ENCODE measurements around the gene CUL7.
"Not testable (repeated sequence)": the region's sequence is repeated elsewhere in the genome, so short reads cannot be mapped to it uniquely, and the experiment has no call there.

The CUL7 gene

DNA sequence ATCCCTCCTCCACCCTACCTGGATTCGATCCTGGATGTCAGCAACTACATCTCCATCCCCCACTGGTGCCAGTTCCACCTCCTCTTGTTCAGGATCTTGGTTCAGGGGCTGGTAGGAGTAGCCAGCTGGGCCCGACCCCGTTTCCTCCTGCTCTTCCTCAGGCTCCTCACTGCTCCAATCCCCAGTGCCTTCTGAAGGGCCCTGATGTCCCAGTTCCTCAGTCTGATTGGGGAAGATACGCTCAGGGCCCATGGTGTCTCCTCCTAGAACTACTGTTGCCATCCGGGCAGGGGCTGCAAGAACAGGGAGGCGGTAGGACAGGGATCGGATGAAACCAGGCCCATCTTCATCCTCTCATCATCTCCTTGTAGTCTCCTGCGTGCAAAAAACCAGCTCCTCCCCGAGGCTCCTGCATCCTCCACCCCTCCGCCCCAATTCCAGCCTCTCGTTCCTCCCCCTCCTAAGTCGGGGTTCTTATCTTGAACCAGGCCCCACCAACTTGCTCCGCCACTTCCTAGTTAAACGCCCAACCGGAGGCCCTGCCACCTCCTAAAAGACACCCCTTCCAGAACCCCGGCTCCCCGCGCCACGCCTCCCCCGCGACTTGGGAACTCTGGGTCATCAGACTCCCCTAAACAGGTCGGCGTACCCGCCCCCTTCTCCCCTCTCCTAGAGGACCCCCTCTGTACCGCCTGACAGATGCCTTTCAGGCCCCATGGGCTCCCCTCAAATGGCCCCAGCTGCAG lies 40.4 kb downstream of the CUL7 start:
- no peak for DNase-seq

DNA sequence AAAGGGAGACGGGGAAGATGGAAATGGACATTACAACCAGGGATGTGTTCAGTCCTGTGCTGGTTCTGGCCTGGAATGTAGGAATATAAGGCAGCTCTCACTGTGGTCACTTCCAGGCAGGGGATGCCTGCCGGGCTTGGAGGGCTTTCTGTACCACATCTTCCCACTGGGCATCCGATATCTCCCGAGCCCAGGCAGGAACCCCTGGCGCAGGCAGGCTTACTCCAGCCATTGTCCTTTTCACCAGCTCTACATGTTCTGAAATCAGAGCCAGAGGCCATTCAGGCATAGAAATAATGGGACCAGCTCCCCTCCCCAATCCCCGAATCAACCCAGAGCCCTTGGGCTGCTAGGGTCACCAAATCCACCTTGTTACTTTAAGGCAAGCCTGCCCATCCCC lies 41.3 kb downstream of the CUL7 start:
- no peak for DNase-seq

DNA sequence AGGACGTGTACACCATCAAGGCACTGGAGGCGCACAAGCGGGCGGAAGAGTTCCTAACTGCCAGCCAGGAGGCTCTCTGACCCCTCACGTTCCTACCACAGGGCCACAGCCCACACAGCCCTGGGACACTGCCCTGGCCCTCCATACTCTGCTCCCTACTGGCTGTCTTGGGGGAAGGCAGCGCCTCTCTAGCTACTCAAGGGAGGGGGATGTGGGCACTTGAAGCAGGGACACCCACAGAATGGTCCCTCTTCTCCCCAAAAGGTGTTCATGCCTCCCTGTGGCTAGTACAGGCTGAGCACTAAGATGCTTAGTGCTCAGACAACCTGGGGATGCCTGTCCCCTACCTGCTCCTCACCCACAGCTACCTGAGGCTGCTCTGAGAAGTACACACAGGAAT lies 42.4 kb downstream of the CUL7 start:
- no peak for DNase-seq

DNA sequence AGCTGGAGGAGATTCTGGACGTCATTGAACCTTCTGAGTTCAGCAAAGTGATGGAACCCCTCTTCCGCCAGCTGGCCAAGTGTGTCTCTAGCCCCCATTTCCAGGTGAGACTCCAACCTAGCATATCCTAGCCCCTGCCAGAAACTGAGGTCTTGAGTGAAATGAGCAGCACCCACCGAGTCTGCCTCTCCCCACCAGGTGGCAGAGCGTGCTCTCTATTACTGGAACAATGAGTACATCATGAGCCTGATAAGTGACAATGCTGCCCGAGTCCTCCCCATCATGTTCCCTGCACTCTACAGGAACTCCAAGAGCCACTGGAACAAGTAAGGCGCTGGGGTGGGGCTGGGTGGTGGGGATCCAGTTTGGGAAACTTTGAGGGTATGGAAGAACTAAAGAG lies 44.5 kb downstream of the CUL7 start:
- no peak for DNase-seq

DNA sequence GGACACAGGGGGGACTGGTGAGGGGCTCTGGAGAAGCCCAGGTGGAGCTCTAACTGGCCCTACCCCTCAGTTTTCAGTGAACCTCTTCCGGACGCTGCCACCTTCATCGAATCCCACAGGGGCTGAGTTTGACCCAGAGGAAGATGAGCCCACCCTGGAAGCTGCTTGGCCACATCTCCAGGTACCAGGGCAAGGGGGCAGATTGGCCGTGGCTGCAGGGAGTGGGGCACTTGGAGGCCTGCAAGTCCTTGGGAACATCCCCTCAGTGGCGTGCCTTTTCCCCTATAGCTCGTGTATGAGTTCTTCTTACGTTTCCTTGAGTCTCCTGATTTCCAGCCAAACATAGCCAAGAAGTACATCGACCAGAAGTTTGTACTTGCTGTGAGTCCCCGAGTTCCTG lies 46.5 kb downstream of the CUL7 start:
- DNase-seq, result no peak

DNA sequence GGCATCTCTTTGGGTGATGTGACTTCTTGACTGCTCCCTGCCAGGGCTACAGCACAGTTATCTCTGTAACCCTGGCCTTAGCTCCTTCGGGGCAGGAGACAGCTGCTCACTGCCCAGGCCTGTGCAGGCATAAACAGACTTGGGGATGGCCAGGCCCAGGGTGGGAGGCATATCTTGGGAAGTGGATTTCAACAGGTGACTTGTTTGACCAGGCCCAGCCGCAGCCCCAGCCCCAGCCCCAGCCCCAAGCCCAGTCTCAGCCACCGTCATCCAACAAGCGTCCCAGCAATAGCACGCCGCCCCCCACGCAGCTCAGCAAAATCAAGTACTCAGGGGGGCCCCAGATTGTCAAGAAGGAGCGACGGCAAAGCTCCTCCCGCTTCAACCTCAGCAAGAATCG lies 47.4 kb downstream of the CUL7 start:
- DNase-seq, result no peak

DNA sequence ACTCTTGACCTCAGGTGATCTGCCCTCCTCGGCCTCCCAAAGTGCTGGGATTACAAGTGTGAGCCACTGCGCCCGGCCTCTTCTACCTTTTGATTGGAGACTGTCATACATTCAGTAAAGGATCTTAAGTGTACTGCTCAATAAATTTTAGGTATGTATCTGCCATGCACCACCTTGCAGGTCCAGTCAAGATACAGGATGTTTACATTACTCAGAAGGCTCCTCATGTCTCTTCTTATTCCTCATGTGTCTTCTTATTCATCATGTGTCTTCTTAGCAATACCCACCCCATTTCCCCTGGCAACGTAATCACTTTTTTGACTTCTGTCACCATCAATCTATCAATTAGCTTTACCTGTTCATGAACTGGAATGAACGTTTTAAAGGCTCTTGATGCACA lies 47.8 kb downstream of the CUL7 start:
- DNase-seq, result no peak

DNA sequence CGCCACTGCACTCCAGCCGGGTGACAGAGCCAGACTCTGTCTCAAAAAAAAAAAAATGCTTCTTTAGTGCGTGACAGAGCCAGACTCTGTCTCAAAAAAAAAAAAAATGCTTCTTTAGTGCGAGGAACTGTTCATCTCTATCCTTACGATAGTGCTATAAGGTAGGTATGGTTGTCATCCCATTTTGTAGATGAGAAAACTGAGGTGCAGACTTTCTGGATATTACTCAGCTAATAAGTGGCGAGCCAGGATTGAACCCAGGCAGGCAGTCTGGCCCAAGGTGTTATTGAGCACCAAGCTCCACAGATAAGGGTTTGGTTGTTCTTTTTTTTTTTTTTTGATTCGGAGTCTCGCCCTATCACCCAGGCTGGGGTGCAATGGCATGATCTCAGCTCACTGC lies 51.8 kb downstream of the CUL7 start:
- DNase-seq, result no peak

DNA sequence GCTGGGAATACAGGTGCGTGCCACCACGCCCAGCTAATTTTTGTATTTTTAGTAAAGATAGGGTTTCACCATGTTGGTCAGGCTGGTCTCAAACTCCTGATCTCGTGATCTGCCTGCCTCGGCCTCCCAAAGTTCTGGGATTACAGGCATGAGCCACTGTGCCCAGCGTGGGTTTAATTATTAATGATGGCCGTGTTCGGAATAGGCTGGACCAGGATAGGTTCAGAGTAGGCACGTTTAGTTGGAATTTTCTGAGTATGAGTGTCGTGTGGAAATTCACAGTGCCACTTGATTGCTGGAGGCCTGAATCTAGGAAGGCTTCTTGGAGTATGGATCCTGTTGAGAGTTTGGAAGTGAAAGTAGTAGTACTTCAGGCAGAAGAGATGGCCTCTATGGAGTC lies 55.4 kb downstream of the CUL7 start:
- DNase-seq, result not testable (repeated sequence)

DNA sequence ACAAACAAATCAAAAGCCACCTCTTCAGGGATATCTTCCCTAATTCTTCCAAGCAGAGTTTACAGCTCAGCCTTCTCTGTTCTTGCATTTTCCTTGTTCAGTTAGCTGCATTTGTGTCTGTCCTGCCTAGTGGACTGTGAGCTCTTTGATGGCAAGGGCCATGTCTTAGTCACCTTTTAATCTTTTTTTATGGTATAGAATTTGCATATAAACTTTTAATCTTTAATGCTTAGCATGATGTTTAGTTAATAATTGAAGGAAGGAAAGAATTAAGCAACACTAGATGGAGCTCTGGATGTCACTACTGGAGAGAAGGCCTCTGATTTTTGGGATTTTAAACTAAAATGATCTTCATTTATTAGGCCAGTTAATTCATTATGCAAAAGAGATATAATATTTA lies 57.1 kb downstream of the CUL7 start:
- no peak for DNase-seq

DNA sequence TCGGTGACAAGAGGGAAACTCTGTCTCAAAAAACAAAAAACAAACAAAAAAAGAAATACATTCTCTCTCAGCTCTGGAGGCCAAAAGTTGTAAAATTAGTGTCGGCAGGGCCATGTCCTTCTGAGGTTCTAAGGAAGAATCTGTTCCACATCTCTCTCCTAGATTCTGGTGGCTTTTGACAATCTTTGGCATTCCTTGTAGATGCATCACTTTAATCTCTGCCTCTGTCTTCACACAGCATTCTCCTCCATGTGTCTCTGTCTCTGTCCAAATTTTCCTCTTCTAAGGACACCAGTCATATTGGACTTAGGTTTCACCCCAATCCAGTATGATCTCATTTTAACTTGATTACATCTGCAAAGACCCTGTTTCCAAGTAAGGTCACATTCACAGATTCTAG lies 60.2 kb downstream of the CUL7 start:
- no peak for DNase-seq

DNA sequence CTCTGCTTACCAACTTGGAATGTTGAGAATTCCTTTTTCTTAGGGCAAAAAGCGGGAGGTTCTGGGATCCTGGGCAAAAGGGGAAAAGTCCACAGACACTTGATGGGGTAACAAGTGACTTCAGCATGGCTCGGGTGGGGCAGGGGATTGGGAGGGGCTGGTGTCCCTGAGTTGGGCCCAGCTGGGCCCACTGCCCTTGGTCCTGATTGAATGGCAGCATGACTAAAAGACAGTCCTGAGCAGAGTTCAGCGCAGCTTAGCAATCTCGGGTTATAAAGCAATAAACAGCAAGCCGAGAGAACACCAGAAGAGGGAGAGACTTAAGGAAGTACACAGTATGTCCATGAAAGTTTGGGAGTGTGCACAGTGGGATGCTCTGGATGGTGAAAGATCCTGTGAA lies 63.7 kb downstream of the CUL7 start:
- DNase-seq, result no peak

DNA sequence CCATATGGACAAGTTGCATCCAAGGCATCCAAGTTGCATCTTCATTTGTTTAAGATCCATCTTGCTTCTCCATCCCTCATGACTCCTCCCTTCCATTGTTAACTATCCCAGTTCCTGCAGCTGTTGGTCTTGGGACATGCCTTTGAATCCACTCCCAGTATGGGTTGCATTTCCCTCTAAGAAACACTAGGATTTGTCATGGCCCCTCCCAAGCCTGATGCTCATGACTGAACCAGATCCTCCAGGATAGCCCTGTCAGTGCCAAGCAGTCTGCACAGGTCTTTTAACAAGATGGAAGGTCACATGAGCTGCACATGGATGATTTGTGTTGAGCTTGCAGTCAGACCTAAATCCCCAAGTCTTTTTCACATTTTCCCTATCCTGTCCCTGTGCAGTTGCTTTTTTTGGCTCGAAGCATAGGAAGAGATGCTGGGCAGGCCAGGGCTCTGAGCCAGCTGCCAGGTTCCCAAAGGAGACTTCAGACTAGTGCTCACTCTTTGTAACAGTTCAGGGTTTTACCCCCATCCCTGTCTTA lies 65.1 kb downstream of the CUL7 start:
- no peak for DNase-seq

All from NCI-H1048 (cell line).